HG02973 (cell line): Measurements from ENCODE around the gene PNMT.

ENCODE experiments used
- ATAC-seq: cut with Tn5 transposase; IDR thresholded peaks from one replicate; pipeline ENCODE4 v1.9.1; 2021; ENCODE audit warnings: moderate library complexity; ENCODE audit not compliant: unreplicated experiment

The PNMT gene, protein sequence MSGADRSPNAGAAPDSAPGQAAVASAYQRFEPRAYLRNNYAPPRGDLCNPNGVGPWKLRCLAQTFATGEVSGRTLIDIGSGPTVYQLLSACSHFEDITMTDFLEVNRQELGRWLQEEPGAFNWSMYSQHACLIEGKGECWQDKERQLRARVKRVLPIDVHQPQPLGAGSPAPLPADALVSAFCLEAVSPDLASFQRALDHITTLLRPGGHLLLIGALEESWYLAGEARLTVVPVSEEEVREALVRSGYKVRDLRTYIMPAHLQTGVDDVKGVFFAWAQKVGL

DNA sequence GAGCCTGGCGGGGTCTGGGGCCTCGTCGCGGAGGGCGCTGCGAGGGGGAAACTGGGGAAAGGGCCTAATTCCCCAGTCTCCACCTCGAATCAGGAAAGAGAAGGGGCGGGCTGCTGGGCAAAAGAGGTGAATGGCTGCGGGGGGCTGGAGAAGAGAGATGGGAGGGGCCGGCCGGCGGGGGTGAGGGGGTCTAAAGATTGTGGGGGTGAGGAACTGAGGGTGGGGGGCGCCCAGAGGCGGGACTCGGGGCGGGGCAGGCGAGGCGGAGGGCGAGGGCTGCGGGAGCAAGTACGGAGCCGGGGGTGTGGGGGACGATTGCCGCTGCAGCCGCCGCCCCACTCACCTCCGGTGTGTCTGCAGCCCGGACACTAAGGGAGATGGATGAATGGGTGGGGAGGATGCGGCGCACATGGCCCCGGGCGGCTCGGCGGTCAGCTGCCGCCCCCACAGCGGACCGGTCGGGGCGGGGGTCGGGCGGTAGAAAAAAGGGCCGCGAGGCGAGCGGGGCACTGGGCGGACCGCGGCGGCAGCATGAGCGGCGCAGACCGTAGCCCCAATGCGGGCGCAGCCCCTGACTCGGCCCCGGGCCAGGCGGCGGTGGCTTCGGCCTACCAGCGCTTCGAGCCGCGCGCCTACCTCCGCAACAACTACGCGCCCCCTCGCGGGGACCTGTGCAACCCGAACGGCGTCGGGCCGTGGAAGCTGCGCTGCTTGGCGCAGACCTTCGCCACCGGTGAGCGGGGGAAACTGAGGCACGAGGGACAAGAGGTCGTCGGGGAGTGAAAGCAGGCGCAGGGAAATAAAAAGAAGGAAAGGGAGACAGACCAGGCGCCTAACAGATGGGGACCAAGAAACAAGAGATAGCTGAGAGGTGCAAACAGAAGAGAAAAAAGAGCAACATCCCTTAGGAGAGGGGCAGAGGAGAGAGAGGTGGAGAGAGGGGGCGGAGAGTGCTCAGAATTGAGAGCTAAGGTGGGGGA lies at the start of gene PNMT:
Gene PNMT (plus strand): TSS at position 509 of the 980 bp plus-strand sequence. CDS start 23 bp downstream, at position 532.
- no peak for ATAC-seq

DNA sequence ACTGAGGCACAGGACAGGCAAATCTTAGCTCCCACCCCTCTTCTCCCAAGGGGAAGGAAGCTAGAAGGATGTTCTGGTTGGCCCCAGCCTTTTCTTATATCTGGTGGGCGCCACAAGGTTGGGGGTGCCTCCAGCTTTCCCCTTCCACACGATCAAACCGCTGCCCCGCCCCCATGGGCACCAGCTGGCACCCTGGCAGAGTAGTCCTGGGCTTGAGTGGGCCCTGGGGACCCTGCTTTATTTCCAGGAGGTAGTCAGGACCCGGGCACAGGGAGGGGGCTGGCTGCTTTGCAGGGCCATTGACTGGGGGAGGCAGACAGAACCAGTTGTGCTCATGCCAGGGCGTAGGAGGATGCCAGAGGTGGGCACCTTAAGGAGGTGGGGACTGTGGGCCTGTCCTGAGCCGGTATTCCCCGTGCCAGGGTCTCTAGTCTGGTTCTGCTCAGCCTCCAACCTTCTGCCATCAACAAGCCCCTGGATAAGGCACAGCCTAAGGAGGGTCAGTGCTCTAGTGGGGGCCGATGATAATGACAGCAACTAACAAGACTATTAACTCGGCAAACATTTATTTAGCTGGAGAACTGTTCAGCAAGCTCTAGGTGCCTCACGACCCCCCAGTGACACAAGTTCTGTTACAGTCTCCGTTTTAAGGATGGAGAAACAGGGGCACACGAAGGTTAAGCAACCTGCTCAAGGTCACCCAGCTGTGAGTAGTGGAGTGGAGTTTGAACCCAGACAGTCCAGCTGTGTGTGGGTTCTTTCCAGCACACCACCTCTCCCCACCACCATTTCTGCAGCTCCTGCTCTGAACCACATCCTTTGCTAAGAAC lies 49.1 kb upstream of the PNMT start:
- no peak for ATAC-seq

DNA sequence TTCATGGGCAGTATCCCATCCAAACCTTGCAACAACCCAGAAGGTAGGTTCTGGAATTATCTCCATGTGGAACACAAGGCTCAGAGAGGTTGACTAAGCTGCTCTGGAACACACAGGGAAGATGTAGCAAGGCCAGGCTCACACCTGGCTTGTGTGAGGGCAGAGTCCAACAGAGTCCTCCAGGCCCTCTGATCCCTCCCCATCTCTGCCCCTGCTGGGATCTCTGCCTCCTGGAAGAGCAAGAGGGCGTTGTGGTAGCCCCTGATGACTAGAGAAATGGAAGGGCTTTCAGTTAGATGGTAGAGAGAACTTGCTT lies 48.5 kb upstream of the PNMT start:
- no peak for ATAC-seq

DNA sequence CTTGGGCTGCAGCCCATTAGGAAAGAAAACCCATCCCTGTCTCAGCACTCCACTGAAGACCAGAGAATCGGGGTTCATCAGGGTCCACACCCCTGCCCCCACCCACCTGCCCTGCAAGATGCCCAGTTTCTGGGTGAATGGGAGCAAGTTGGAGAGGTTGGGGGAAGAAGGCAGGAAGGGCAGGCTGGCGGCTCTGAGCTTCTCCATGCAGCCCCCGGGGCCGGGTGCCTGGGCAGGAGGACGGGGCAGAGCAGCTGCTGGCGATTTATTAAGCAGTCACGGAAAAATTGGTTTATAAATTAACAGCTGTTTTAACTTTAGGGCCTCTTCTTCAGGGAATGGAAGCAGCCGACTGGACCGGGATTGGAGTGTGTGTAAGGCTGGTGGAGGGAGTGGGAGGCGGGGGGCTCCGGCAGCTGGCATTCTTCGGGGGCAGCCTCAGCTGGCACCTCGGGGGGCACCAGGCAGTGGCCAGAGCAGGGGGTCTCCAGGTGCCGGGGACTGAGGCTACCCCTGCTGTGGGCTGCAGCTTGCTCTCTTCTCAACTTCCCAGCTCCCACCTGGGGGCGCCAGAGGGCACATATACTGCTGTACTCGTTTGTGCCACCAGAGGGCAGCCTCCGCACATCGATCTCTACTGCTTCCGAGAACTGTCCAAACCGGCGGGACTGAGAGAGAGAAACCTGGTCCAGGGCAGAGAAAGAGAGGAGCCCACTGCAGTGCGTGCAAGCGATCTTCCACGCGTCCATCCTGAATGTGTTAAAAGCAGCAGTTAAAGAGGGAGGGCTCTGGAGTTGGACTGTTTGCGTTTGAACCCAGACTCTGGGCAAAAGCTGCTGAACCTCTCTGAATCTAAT lies 46.5 kb upstream of the PNMT start:
- ATAC-seq, result no peak

DNA sequence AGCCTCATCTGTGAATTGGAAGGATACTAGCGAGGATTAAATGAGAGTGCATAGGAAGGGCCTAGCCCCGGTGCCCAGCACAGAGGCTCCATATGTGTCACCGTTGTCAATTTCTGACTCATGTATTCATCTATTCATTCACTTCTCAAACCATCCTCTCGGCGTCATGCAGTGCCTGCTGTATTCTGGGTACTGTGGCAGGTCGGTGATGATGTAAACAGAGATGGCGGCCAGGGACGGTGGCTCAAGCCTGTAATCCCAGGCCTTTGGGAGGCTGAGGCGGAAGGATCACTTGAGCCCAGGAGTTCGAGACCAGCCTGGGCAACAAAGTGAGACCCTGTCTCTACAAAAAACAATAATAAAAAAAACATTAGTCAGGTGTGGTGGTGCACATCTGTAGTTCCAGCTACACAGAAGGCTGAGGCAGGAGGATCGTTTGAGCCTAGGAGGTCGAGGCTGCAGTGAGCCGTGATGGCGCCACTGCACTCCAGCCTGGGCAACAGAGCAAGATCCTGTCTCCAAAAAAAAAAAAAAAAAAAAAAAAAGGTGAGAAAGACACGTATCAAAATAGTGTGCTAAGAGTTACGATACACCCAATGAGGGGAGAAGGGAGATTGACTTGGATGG lies 45.8 kb upstream of the PNMT start:
- ATAC-seq, result no peak

DNA sequence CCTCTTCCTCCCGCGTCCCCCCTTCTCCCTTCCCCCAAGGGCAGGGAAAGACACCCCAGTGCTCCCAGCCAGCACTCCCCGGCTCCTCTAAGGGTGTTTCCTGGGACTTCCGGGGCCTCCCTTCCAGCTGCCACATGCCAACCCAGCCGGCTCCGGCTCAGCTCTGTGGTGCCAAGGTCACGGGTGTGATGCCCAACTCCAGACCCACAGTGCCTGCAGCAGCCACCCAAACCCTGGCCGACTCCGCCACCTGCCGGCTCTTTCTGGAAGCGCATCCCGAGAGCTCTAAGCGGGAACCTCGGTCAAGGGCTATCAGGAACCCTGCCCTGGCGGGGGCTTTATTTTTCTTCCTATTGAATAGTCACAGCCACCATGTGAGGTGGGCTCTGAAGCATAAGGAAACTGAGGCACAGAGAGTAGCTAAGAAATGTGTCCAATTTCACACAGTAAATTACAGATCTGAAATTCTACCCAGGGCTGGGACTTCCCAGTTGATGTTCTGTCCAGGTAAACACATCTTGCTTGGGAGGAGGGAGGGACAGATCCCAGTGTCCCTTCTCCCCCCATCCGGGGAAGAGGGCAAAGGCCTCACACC lies 44.8 kb upstream of the PNMT start:
- no peak for ATAC-seq

DNA sequence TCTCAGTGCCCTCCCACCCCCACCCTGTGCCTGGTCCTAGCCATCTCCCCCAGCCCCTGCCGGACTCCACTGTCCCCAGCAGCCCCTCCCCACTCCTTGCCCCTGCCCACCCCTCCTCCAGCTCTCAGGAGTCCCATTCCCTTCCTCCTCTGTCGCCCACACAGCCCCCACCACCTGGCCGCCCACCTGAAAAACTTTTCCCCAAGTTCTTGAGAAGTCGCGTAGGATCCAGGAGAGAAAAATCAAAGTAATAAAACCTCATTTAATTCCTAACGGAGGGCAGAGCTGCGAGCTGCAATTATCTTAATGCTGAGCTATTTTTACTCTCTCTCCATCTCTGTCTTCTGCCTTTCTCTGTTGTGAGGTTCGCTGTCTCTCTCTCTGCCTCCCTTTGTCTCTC lies 43.9 kb upstream of the PNMT start:
- no peak for ATAC-seq

DNA sequence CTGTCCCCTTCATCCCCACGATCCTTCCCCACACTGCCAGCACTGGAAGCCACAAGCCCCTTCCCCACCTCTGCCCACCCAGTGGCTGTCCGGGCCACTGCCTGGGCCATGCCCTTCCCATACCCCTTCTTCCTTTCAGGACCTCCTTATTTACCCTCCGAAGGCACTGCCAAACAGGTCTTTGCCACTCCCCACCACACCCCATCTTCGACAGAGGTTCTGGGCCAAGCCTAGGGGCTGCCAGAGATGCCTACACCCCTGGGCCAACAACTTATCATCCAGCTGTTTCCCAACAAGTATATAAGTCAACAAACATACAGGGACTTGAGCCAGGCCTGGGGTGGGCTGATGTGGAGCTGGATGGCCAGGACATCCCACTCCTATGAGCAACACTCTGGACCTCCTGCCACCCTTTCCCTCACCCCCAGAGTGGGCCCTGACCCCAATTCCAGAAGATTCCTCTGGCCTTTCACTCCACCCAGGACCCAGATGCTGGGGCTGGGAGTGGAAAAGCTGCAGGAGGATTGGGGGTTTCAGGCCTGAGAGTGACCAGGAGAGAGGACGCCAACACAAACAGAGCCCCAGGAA lies 43.0 kb upstream of the PNMT start:
- no peak for ATAC-seq

DNA sequence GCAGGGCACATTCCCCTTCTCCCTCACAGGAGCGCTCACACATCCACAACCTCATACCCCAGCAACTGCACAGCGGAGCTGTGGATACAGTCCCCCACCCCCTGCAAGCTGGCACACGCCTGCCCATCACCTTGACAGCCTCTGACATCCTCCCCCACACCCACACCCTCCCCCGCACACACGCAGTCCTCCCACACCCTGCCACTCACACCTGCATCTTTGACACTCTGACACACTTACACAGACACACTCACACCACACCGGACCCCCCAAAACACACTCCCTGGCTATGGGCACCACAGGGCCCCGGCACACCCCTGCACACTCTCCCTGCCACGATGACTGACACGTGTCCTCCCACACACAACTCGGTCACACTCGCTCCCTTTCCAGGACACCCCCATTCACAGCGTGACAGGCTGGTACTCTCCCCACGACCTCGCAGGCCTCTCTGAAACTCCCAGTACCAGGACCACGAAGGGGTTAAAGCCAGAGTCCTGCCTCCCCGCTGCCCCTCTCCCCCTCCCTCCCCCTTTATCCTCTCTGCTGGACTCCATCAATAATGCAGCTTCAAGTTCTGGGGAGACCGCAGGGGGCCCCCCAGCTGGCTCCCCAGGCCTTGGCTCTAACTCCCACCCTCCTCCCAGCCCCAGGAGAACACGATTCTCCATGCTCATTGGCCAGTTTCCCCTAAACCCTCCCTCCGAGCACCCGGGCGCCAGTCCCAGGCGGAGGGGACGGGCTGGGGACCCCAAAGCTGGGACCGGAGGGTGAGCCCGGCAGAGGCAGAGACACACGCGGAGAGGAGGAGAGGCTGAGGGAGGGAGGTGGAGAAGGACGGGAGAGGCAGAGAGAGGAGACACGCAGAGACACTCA lies 41.8 kb upstream of the PNMT start, which contains the start of gene PPP1R1B:
Gene PPP1R1B (plus strand): TSS at position 782 of the 876 bp plus-strand sequence. CDS start 441 bp downstream, outside the sequence.
- no peak for ATAC-seq

DNA sequence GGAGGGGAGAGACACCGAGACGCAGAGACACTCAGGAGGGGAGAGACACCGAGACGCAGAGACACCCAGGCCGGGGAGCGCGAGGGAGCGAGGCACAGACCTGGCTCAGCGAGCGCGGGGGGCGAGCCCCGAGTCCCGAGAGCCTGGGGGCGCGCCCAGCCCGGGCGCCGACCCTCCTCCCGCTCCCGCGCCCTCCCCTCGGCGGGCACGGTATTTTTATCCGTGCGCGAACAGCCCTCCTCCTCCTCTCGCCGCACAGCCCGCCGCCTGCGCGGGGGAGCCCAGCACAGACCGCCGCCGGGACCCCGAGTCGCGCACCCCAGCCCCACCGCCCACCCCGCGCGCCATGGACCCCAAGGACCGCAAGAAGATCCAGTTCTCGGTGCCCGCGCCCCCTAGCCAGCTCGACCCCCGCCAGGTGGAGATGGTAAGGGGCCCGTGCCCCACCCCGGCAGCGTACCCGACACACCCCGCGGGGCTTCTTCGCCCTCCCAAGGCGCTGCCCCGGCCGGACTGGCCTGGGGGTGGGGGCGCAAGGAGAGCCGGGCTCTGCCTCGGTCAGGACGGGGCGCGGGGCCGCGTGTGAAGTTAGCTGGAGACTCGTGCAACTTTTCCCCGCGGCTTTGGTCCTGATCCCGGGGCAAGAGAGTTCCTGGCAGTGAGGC lies 41.1 kb upstream of the PNMT start:
- ATAC-seq, result no peak

DNA sequence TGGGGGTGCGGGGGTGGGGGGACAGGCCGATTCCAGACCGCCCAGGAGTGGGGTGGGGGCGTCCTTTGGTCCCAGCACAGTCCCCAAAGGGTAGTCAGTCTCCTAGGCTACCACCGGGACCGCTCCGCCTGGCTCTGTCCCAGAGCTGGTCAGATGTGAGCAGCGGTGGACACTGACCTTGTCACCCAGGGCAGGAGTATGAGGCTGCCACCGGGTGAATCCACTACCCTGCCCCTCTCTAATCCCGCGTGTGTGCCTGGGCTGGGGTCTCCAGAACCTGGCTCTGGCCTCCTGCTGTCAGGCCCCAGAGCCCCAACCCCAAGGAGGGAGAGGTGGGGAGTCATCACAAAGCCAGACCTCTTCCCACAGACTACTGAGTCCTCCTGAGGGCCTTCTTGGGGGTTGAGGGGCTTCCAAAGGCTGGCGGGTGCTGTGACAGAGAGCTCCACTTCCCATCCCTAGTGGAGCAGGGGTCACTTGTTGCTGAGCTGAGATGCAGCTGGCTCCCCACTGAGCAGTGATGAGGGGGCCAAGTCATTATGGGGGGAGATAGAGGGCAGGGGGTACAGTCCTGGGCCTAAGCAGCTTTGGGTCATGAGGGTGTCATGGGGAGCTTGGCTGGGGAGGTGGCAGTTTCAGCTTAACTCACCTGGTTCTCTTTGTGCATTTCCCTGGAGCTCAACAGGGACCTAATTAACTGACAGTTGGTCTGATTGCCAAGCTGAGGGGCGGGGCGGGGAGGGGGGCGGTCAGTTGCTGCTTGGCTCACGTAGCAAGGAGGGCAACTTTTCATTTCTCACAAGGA lies 40.3 kb upstream of the PNMT start:
- no peak for ATAC-seq

DNA sequence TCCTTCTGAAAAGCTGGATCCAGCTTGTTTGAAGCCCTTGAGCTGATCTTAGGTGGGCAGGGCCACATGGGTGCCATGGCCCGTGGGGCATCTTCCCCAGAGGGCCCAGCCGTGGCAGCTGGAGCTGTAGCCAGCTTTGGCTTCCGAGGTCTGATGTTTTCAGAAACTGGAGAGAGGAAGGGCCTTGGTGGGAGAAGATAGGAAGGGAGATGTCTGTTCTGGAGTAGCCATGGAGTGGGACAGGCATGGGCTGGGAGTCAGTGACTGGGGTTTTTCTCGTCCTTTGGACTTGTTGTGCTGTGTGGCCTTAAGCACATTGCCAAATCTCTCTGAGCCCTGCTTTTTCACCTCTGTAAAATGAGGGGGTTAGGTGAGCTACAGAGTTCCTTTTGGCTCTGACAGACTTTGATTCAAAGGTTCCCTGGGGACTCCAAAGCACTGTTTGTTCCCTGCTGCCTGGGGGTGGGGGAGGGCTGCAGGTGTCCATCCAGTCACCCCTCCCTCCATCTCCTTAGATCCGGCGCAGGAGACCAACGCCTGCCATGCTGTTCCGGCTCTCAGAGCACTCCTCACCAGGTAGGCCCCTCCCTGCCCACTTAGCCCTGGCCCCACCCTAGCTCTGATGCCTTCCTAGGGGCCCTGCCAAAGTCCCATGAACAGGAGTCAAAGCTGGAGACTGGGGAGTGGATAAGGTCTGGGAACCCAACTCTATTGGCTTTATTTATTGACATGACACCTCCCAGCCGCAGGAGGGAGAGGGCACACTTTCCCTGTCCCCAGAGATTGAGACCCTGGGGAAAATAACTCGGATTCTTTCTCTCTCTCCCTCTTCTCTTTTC lies 39.4 kb upstream of the PNMT start:
- ATAC-seq, result no peak

DNA sequence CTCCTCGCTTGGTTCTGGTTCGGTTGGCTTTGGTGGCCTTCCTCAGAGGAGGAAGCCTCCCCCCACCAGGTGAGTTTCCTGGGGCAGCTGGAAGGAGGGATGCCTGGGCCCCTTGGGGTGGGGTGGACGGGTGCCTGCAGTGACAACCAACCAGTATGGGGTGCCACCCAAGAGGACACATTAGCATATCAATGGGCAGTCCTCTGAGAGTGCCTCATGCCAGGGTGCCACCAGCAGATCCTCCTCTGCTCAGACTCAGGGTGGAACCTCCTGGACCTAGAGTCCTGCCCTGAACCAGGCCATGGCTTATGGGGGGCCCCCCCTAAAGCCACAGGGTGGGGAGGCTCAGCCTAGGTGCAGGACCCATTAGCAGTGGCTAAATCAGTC lies 38.8 kb upstream of the PNMT start:
- ATAC-seq, result no peak

DNA sequence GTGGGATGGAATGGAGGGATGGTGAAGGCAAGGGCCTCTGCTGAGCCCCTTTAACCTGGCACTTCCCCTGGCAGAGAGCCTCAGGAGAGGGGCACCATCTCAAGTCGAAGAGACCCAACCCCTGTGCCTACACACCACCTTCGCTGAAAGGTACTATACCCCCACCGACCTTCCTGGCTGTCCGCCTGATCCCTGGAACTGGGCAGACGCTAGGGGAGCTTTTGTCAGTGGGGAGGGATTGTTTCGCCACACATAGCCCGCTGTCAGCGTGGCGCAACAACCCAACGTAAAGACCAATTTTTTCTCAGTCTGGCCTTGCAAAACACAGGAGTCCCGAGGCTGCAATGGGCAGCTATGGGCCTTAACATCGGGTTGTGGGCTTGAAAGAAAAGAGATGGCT lies 38.4 kb upstream of the PNMT start:
- no peak for ATAC-seq

DNA sequence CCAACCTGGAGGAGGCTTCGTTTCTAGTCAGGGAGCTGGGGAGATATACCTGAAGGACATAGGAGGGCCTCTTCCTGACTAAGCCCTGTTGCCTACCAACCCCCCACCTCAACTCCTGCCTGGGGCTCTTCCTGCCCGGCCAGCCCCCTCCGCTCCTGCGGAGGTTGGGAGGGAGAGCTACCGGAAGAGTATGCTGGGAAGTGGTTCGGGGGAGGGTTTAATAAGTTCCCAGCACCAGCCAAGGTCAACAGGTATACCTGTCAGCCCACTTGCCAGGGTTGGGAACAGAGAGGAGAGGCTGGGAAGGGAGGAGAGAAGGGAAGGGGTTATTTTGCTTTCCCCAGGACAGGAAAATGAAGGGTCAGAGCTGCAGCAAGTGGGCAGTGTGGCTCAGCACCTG lies 36.9 kb upstream of the PNMT start:
- no peak for ATAC-seq
